ENCODE data around the gene OTUD1. TPM values are rescaled to one million over a fixed set of nuclear protein-coding genes. Genes with fewer than 3 reads are reported as not detected.
A peak's percentile ranks its signal among the peaks of the same experiment; 100 is the strongest.

OTUD1 gene
- total RNA-seq, 4 donors from 2014 or later, result 23.1 to 34.9 (median 26.0) TPM

GRCh38 chr10:23406409-23406808 is 32.5 kb upstream of the OTUD1 start:
- H3K27me3 ChIP-seq, result no peaks in the 10 kb centered on the region
- DNase-seq (ENCODE audit: low spot score in 2 of 2), result no peak
- H3K27ac ChIP-seq, result no peak overlapping the region
- H3K9me3 ChIP-seq, result no peaks in the 10 kb centered on the region
- no peak overlapping the region for H3K4me3 ChIP-seq
- no peaks in the 10 kb centered on the region for H3K36me3 ChIP-seq
- WGBS, result 81% methylated on average over 5 of the region's 5 CpGs
- H3K4me1 ChIP-seq, result no peaks in the 10 kb centered on the region
- TF ChIP-seq POLR2A (IDR thresholded peaks at IDR 0.05), result no peak

- Histone ChIP-seq H3K27me3 (no peaks in the 10 kb centered on the region), H3K27ac (no peak overlapping the region), H3K36me3 (no peaks in the 10 kb centered on the region), H3K9me3 (no peaks in the 10 kb centered on the region), H3K4me3 (no peak overlapping the region), H3K4me1 (no peaks in the 10 kb centered on the region)
- TF ChIP-seq EP300 (IDR thresholded peaks at IDR 0.05) (no peak), CTCF (IDR thresholded peaks at IDR 0.05) (no peak)
- 77% methylated on average over 8 of the region's 8 CpGs for whole genome bisulfite sequencing
- DNase-seq (ENCODE audit: low spot score in 2 of 2), result no peak
Observed at GRCh38 chr10:23408330-23408976, 30.4 kb upstream of the OTUD1 start.

- 60% methylated on average over 2 of the region's 2 CpGs for WGBS
- Histone ChIP-seq H3K4me3 (no peak overlapping the region), H3K9me3 (no peaks in the 10 kb centered on the region), H3K4me1 (no peaks in the 10 kb centered on the region), H3K27ac (peak overlapping the region; percentile 24), H3K36me3 (no peaks in the 10 kb centered on the region), H3K27me3 (no peaks in the 10 kb centered on the region)
- no peak for TF ChIP-seq POLR2A (IDR thresholded peaks at IDR 0.05)
- TF ChIP-seq EP300 (IDR thresholded peaks at IDR 0.05), result no peak
- no peak for TF ChIP-seq CTCF (IDR thresholded peaks at IDR 0.05)
- TF ChIP-seq POLR2AphosphoS5 (IDR thresholded peaks at IDR 0.05), result no peak
- DNase-seq (ENCODE audit: low spot score in 2 of 2), result no peak
Observed at GRCh38 chr10:23412223-23412622, 26.7 kb upstream of the OTUD1 start.

- no peak for TF ChIP-seq CTCF (IDR thresholded peaks at IDR 0.05)
- no peak for TF ChIP-seq POLR2AphosphoS5 (IDR thresholded peaks at IDR 0.05)
- TF ChIP-seq POLR2A (IDR thresholded peaks at IDR 0.05), result no peak
- no peak for TF ChIP-seq EP300 (IDR thresholded peaks at IDR 0.05)
- Histone ChIP-seq H3K4me1 (no peaks in the 10 kb centered on the region), H3K27me3 (no peaks in the 10 kb centered on the region), H3K4me3 (no peak overlapping the region), H3K9me3 (no peaks in the 10 kb centered on the region), H3K36me3 (no peaks in the 10 kb centered on the region), H3K27ac (no peak overlapping the region)
- DNase-seq (ENCODE audit: low spot score in 2 of 2), result no peak
- 73% methylated on average over 5 of the region's 5 CpGs for WGBS
Observed at GRCh38 chr10:23413629-23414089, 25.2 kb upstream of the OTUD1 start.

- H3K27ac ChIP-seq, result no peak overlapping the region
- no peak for DNase-seq (ENCODE audit: low spot score in 2 of 2)
- TF ChIP-seq POLR2A (IDR thresholded peaks at IDR 0.05), result no peak
- TF ChIP-seq CTCF (IDR thresholded peaks at IDR 0.05), result no peak
- TF ChIP-seq EP300 (IDR thresholded peaks at IDR 0.05), result no peak
- TF ChIP-seq POLR2AphosphoS5 (IDR thresholded peaks at IDR 0.05), result no peak
- H3K9me3 ChIP-seq, result no peaks in the 10 kb centered on the region
- no peak overlapping the region for H3K4me3 ChIP-seq
- H3K27me3 ChIP-seq, result no peaks in the 10 kb centered on the region
- 75% methylated on average over 2 of the region's 2 CpGs for WGBS
- H3K4me1 ChIP-seq, result no peaks in the 10 kb centered on the region
- H3K36me3 ChIP-seq, result no peaks in the 10 kb centered on the region
Observed at GRCh38 chr10:23414658-23415057, 24.2 kb upstream of the OTUD1 start.

- H3K4me3 ChIP-seq, result no peak overlapping the region
- no peak overlapping the region for H3K27ac ChIP-seq
- H3K9me3 ChIP-seq, result no peaks in the 10 kb centered on the region
- no peaks in the 10 kb centered on the region for H3K27me3 ChIP-seq
- H3K4me1 ChIP-seq, result no peaks in the 10 kb centered on the region
- DNase-seq (ENCODE audit: low spot score in 2 of 2), result no peak
- WGBS, result 59% methylated on average over 1 of the region's 1 CpG
- TF ChIP-seq POLR2A (IDR thresholded peaks at IDR 0.05), result no peak
- no peak for TF ChIP-seq EP300 (IDR thresholded peaks at IDR 0.05)
- no peak for TF ChIP-seq POLR2AphosphoS5 (IDR thresholded peaks at IDR 0.05)
- no peak for TF ChIP-seq CTCF (IDR thresholded peaks at IDR 0.05)
- no peaks in the 10 kb centered on the region for H3K36me3 ChIP-seq
Observed at GRCh38 chr10:23417254-23417653, 21.6 kb upstream of the OTUD1 start.
